A549 (cell line): ENCODE data around the gene MAT1A.

Experiments
- CTCF ChIP-seq: fragments of >200 bp; sonication (Bioruptor Twin); formaldehyde crosslinking; IDR thresholded peaks from 3 replicates; pipeline ENCODE4 v1.5.1; 2016
- ELK1 ChIP-seq: fragments of 150-350 bp; IDR thresholded peaks from 2 replicates; pipeline ENCODE4 v1.6.1; 2014; ENCODE audit warnings: low read depth, mild to moderate bottlenecking, low read length
- EP300 ChIP-seq, 2 experiments: fragments of >200 bp; sonication (Bioruptor Twin); formaldehyde crosslinking; IDR thresholded peaks; 2 replicates in 1 of 2; 3 replicates in 1 of 2; pipeline ENCODE4 v1.6.1; 2016 to 2017
- HDAC2 ChIP-seq: fragments of 200-600 bp; sonication (generic); IDR thresholded peaks from 2 replicates; pipeline ENCODE4 v1.6.1; 2016
- MAX ChIP-seq: IDR thresholded peaks from 2 replicates; pipeline ENCODE4 v1.6.1; 2012
- PBX3 ChIP-seq: IDR thresholded peaks from 2 replicates; pipeline ENCODE4 v1.6.1; 2012
- POLR2A ChIP-seq: IDR thresholded peaks from 2 replicates; pipeline ENCODE4 v1.6.1; 2012; ENCODE audit warnings: mild to moderate bottlenecking, low read length
- ZSCAN20 ChIP-seq: fragments of 250-450 bp; sonication (Bioruptor Pico); IDR thresholded peaks from 2 replicates; pipeline ENCODE4 v1.8.0; 2022; ENCODE audit warnings: mild to moderate bottlenecking, moderate library complexity

GRCh38 chr10:80271416-80271815 lies 18.0 kb downstream of the MAT1A start:
- no peak for TF ChIP-seq EP300 (IDR thresholded peaks at IDR 0.05)
- no peak for TF ChIP-seq MAX
- TF ChIP-seq ELK1: no peak
- TF ChIP-seq POLR2A: no peak
- TF ChIP-seq PBX3: no peak
- no peak for TF ChIP-seq ZSCAN20 (CRISPR knock-in tag)
- TF ChIP-seq HDAC2: no peak
- TF ChIP-seq CTCF: no peak
